Sciatic nerve (tissue), 2 donors: ENCODE results near the gene LGR5. TPM values are rescaled to one million over a fixed set of nuclear protein-coding genes. Genes with fewer than 3 reads are reported as not detected.
"Not testable (repeated sequence)": the region's sequence is repeated elsewhere in the genome, so short reads cannot be mapped to it uniquely, and the experiment has no call there.

Experiments used
- ATAC-seq: fragments of 200-7000 bp; cut with Tn5 transposase; one replicate; pipeline ENCODE4 v1.9.1; 2020; ENCODE audit warnings: mild to moderate bottlenecking, moderate library complexity
- DNase-seq: peaks from one replicate; pipeline ENCODE4 v3.0.0-alpha.2; 2020; ENCODE audit warnings: low spot score
- intact Hi-C: fragments of 100-400 bp; cut with DNase I; formaldehyde crosslinking; loops from one replicate; pipeline ENCODE4 v1.14.2; 2022
- total RNA-seq: library from RNA; stranded (reverse); fragmentation: NEBNext Ultra II Directional; extraction: Animal tissue kit (Norgen Biotek cat#: 25700); gene quantifications from one replicate; pipeline ENCODE4 v1.2.1, GENCODE V29; 2021
- donor health status: DM: no; HTN: no; CAD: no.
- donor health status: DM: no; HTN: no; CAD: no.

Gene LGR5
- total RNA-seq, 1 donor from 2014 or later, result 2.3 TPM

GRCh38 chr12:71536279-71536938 is 96.8 kb downstream of the LGR5 start:
- DNase-seq (no peak), ATAC-seq (no peak)
- intact Hi-C loops, result no loop called here

GRCh38 chr12:71536939-71537622 is 97.5 kb downstream of the LGR5 start:
- ATAC-seq (no peak), DNase-seq (no peak)
- intact Hi-C loops, result no loop called here

- DNase-seq (no peak), ATAC-seq (no peak)
- intact Hi-C loops, result no loop called here
Observed at GRCh38 chr12:71538807-71539206, 99.2 kb downstream of the LGR5 start.

DNA sequence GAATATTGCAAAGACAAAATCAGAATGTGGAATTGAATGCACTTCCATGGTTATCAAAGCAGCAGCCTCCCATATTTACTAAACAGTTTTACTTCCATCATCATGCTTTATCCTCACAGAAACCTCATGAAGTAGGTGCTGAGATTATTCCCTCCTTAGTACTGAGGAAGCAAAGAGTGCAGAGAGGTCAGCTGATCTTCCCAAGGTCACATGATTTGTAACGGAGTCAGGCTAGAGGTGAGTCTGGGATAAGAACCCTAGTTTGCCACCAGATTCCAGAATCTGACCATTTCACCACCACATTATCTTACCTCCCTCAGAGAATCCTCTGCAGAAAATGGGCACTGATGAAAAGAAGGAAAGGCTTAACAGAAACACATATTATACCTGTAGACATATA is 102.0 kb downstream of the LGR5 start:
- ATAC-seq, result no peak
- no peak for DNase-seq
- intact Hi-C loops, result no loop called here

DNA sequence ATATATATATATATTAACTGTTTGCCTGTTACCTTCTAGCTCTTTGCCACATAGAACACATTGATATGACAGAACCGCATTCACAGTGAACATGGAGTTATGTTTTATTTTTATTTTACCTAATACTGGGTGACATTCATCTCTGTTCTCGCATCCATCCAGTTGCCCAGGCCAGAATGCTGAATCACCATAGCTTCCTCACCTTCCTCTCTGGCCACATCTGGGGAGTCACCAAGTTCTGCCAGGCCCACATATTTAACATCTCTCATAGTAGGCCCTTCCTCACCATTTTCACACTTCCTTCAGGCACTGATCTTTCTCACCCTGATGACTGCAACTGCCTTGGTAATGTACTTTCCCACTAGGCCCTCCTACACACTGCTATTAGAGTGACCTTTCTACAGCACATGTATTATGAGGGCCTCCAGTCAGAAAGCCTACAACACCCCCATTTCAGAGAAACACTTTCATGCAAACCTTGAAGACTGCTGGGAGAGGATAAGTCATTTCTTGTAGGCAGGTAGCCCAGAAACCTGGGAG is 106.8 kb downstream of the LGR5 start:
- DNase-seq, result no peak
- intact Hi-C loops, result no loop called here
- ATAC-seq, result no peak

GRCh38 chr12:71548893-71549292 is 109.3 kb downstream of the LGR5 start:
- ATAC-seq, result no peak
- no peak for DNase-seq
- intact Hi-C loops, result no loop called here

- DNase-seq (no peak), ATAC-seq (no peak)
- intact Hi-C loops, result no loop called here
Observed at GRCh38 chr12:71551529-71551928, 111.9 kb downstream of the LGR5 start.

DNA sequence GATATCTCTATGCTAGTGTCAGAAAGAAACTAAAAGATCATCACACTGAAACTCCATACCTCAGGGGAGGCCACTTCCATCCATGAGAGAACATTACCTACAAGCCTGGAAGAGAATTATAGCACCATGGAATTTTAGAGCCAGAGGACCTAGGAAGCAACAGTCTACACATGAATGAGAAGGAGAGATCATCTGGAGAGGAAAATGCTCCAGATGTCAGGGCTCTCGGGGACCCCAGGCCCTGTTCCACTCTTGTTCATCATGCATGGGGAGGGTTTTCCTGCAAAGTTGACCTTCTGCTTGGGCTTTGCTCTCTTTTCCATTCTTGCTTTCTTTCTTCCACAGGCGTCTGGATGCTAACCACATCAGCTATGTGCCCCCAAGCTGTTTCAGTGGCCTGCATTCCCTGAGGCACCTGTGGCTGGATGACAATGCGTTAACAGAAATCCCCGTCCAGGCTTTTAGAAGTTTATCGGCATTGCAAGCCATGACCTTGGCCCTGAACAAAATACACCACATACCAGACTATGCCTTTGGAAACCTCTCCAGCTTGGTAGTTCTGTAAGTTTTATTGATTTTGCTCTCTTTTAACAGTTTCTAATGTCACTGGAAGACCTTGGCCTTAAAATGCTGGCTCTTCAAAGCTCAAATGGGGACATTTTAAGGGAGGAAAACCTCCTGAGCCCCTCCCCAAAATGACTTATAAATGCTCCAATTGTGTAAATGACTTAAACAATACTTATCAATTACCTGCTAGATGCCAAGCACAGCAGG is 113.3 kb downstream of the LGR5 start:
- DNase-seq (no peak), ATAC-seq (no peak)
- intact Hi-C loops, result no loop called here

- DNase-seq, result no peak
- intact Hi-C loops, result no loop called here
- ATAC-seq, result no peak
Observed at GRCh38 chr12:71555191-71555590, 115.6 kb downstream of the LGR5 start.

DNA sequence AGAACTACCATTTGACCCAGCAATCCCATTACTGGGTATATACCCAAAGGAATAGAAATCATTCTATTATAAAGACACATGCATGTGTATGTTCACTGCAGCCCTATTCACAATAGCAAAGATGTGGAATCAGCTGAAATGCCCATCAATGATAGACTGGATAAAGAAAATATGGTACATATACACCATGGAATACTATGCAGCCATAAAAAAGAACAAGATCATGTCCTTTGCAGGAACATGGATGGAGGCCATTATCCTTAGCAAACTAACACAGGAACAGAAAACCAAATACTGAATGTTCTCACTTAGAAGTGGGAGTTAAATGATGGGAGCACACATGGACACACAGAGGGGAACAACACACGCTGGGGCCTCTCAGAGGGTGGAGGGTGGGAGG is 116.2 kb downstream of the LGR5 start:
- ATAC-seq, intact Hi-C loops: not testable (repeated sequence)

GRCh38 chr12:71556448-71556847 is 116.8 kb downstream of the LGR5 start:
- DNase-seq, result no peak
- intact Hi-C loops, result no loop called here
- no peak for ATAC-seq

More for the DNA sequence above, 116.2 kb downstream of the LGR5 start:
- DNase-seq, result not testable (repeated sequence)

DNA sequence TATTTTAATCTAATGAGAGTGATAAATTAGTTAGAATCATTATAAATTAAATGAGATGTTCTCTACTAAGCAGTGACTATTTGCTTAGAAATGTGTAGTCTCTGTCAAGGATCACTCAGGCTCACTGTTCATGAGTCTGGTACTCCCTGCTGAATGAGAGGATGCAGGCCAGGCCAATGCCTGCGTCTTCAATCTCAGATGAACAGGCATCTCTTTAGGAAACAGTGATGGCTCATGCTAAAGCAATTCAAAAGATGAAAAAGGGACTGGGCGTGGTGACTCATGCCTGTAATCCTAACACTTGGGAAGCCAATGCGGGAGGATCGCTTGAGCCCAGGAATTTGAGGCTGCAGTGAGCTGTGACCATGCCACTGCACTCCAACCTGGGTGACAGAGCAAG is 117.3 kb downstream of the LGR5 start:
- no peak for ATAC-seq
- no peak for DNase-seq
- intact Hi-C loops, result no loop called here

DNA sequence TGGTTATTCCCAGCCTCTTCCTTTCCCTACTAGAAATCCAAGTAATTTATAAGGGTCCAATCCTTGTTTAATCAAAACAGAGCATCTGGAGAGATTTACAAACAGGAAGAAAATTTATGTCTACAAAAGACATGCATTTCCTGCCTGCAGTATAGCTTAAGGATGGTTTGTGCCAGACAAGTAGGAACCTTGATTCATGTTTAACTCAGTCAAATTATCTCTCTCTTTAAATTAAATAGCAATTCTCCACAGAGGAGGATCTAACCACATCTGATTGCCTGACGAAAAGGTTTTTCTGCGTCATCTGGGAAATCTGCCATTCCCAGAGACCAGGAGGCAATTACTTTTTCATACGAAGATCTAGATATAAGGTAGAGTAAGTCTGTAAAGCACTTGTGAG is 118.8 kb downstream of the LGR5 start:
- DNase-seq, result no peak
- no peak for ATAC-seq
- intact Hi-C loops, result no loop called here

DNA sequence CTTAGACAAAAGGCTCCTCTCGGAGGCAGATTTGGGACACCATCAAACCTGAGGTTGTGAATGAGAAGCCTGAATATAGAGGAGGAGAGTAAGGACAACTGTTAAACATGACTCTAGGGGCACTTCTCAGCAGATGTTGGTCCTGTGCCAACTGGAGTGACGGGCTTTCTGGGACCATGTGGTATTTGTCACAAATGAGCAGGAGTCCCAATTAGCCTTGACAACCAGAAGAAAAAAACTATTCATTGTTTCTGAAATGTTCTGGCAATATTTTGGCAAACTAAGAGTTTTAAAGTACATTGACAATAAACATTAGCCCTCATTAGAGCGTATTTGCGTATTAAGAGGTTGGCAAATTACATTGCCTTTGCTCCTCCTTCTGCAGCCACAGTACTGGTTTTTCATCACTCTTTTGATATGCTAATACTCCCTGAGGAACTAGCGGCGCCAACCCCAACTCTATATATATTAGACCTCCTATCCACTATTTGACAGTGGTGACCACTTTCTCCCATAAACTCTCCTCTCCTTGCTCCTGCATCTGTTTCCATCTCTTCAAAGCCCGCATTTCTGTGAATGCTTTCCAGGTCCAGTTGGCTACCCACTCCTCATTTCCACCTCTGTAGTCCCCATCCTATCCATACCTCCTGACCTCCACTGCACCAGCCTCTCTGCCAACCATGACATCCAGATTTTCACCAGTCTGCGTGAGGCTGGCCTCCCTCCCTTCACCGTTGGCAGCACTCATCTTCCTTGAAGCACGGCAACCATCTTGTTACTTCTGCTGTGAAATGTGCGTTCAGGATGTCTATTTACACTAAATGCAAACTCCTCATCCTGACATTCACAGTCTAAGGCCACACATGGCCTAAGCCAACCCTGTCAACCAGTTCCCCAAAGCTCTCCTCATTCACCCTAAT is 123.3 kb downstream of the LGR5 start:
- no peak for DNase-seq
- intact Hi-C loops, result no loop called here
- ATAC-seq, result no peak

DNA sequence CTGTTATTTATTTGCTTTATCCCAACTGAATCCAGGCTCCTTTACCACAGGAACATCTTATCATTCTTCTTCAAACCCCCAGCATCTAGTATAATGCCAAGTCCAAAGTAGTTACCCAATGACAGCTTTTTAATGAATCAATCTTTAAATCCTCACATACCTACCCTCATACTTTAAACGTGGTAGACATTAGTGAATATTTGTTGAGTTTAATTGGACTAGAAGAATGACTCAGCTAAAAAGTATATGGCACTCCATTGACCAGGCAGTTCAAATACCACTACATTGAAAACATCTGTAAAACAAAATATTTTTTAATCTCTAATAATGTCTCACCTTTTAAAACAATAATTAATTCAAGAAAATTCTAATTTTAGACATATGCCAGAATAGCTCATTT is 125.9 kb downstream of the LGR5 start:
- intact Hi-C loops, result no loop called here
- ATAC-seq, result no peak
- DNase-seq, result no peak

GRCh38 chr12:71566655-71567054 is 127.1 kb downstream of the LGR5 start:
- ATAC-seq, result no peak
- DNase-seq, result no peak
- intact Hi-C loops, result no loop called here

GRCh38 chr12:71567537-71567936 is 127.9 kb downstream of the LGR5 start:
- ATAC-seq (no peak), DNase-seq (no peak)
- intact Hi-C loops, result no loop called here

DNA sequence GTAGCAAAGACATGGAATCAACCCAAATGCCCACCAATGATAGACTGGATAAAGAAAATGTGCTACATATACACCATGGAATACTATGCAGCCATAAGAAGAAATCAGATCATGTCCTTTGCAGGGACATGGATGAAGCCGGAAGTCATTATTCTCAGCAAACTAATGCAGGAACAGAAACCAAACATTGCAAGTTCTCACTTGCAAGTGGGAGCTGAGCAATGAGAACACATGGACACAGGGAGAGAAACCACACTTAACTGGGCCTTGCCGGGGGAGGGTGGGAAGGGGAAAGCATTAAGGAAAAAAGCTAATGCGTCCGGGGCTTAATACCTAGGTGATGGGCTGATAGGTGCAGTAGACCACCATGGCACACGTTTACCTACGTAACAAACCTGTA is 130.3 kb downstream of the LGR5 start:
- DNase-seq, intact Hi-C loops, ATAC-seq: not testable (repeated sequence)

DNA sequence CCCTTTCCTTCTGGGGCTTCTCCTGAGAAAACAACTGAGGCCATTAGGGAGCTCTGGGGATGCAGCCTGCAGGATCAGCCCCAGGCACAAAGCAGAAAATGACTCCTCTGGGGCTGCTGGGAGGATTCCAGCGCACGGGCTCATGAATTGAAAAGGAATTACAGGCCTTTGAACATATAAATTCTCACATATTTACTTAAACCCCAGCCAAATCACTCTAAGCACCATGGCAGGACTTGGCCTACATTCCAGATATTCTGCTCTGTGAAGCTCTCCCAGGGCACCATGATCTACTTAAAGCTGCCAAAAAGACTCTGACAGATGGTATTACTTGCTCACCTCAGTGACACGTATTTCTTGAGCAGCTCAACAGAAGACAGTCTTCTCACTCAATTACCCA is 136.9 kb downstream of the LGR5 start:
- ATAC-seq (no peak), DNase-seq (no peak)
- intact Hi-C loops, result no loop called here
